Measurements from ENCODE around the gene GJA4.
A peak's percentile ranks its signal among the peaks of the same experiment; 100 is the strongest.

Gene GJA4

DNA sequence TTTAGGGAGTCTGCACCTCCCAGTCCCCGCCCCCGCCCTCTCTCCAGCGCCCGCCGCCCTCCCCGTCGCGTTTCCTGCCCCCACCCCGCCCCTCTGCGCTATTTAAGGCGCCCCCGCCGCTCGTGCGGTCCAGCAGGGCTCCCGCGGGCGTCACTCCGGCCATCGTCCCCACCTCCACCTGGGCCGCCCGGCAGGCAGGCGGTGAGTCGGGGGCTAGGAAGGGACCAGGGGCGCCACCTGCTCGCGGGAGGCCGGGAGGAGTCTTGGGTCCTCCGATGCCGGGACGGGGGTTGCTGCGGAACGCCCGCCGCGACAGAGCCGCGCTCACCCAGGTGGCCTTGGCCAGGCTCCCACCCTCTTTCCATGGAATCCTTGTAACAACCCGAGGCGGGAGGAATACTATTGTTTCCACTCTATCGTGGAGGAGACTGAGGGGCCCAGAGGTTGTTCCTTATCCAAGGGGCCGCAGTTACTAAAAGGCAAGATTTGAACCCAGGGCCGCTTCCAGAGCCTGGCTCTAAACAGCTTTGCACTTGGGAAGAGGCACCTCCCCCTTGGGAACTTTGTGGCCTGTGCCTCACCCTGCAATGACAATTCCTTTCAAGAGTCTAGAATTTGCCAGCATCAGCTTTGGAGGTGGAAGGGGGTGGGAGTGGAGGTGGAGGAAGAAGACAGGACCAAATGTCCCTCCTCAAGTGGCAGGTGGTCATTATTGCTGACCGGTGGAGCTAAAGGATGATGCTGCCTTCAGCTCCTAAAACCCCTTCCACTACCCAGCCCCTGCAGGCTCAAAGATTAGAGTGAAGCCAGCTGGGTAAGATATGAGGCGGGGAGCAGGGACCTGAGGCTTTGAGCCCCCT is at the start of gene GJA4:
GJA4 (plus strand) TSS at position 132 of the 860 bp plus-strand sequence. CDS start 1,215 bp downstream, outside the sequence.
- H3K4me3 Mint-ChIP-seq, result peak within 1 kb of the TSS; percentile 17
- DNase-seq (ENCODE audit: low spot score in 2 of 2) (peak in 1 of 2 donors; percentile 43), ATAC-seq (no peak)
- peak within 1 kb of the TSS; percentile 37 for H3K27ac Mint-ChIP-seq
- H3K4me1 Mint-ChIP-seq, result peaks cover 14% of the 10 kb centered on the region
- no peaks in the 10 kb centered on the region for H3K9me3 Mint-ChIP-seq
- no peaks in the 10 kb centered on the region for H3K36me3 Mint-ChIP-seq

GRCh38 chr1:34743775-34744174 is 49.0 kb upstream of the GJA4 start:
- H3K9me3 Mint-ChIP-seq, result no peaks in the 10 kb centered on the region
- ATAC-seq (no peak), DNase-seq (ENCODE audit: low spot score in 2 of 2) (no peak)
- no peaks in the 10 kb centered on the region for H3K36me3 Mint-ChIP-seq
- no peak overlapping the region for H3K4me3 Mint-ChIP-seq
- no peaks in the 10 kb centered on the region for H3K4me1 Mint-ChIP-seq
- H3K27ac Mint-ChIP-seq, result no peak overlapping the region

DNA sequence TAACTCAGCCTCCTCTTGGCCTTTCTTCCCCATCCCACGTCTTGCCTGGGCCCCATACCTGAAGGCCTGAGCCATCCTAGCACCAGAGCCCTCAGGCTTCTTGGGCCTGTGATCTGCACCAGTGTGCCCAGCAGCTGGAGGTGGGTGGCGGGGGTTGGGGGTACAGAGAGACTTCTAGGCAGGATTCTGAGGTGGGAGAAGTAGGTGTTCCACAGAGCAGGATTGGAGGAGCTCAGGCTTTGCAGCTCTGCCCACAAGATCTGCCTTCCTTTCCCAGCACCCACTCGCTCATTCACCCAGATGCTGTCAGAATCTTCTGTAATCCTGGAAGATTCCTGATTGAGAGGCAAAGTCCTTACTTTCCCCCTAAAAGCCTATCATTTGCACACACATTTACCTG is 47.9 kb upstream of the GJA4 start:
- H3K4me3 Mint-ChIP-seq, result no peak overlapping the region
- DNase-seq (ENCODE audit: low spot score in 2 of 2) (no peak), ATAC-seq (no peak)
- H3K9me3 Mint-ChIP-seq, result no peaks in the 10 kb centered on the region
- no peaks in the 10 kb centered on the region for H3K4me1 Mint-ChIP-seq
- H3K27ac Mint-ChIP-seq, result no peak overlapping the region
- no peaks in the 10 kb centered on the region for H3K36me3 Mint-ChIP-seq

DNA sequence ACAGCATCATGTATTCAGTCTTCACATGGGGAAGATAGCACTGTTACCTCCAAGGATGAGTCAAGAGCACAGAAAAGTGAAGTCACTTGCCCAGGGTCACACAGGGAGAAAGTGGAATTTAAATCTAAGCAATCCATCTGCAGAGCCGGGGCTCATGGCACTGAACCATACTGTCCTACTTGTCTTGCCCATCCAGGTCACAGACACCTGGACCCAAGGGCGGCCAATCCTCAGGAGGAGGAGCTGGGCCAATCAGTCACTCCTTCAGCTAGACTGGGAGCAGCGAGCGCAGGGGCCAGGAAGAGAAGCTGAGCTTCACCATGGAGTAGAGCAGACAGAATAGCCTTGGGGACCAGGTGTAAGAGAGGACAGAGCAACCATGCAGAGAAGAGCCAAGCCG is 47.1 kb upstream of the GJA4 start:
- Mint-ChIP-seq H3K36me3 (no peaks in the 10 kb centered on the region), H3K4me3 (no peak overlapping the region), H3K27ac (no peak overlapping the region), H3K9me3 (no peaks in the 10 kb centered on the region), H3K4me1 (no peaks in the 10 kb centered on the region)
- DNase-seq (ENCODE audit: low spot score in 2 of 2) (no peak), ATAC-seq (no peak)

GRCh38 chr1:34746101-34746500 is 46.7 kb upstream of the GJA4 start:
- DNase-seq (ENCODE audit: low spot score in 2 of 2) (no peak), ATAC-seq (no peak)
- no peak overlapping the region for H3K4me3 Mint-ChIP-seq
- H3K4me1 Mint-ChIP-seq, result no peaks in the 10 kb centered on the region
- no peaks in the 10 kb centered on the region for H3K36me3 Mint-ChIP-seq
- H3K9me3 Mint-ChIP-seq, result no peaks in the 10 kb centered on the region
- no peak overlapping the region for H3K27ac Mint-ChIP-seq

DNA sequence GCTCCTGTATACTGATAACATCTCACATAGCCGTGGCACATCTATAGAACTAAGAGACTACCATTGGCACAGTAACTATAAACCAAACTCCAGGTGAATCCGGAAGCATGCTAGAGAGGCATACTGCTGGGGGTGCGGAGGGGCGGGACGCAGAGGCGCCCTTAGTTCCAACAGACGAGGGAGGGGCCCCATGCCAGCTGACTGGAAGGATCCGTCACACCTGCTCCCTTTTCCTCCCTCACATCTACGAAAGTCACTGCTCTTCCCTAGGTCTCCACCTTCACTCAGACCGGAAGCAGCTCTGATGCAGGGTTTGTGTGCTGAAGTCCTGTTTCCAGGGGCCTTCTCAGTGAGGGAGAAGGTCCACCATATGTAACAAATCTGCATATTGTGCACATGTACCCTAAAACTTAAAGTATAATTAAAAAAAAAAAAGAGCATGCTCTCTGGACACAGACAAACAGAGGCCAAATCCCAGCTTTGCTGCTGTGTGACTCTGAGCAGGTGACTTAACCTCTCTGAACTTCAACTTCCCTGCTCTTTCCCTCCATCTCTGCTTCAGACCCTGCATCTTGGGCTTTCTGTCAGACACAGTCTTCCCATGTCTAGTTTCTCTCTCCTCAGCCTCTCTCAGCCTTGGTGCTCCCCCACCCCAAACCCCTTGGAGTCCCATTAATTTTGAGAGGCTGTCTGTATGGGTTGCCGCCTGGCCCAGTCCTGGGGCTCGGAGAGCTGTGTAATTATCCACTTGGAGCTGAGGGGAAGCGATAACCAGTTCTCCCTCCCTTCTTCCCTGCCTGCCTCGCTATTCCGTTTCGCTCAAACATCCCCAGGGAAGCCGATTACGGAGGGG is 45.8 kb upstream of the GJA4 start:
- no peak overlapping the region for H3K27ac Mint-ChIP-seq
- no peaks in the 10 kb centered on the region for H3K36me3 Mint-ChIP-seq
- no peak for DNase-seq (ENCODE audit: low spot score in 2 of 2)
- ATAC-seq, result no peak
- H3K4me3 Mint-ChIP-seq, result no peak overlapping the region
- no peaks in the 10 kb centered on the region for H3K4me1 Mint-ChIP-seq
- H3K9me3 Mint-ChIP-seq, result no peaks in the 10 kb centered on the region

- H3K9me3 Mint-ChIP-seq, result no peaks in the 10 kb centered on the region
- no peak overlapping the region for H3K4me3 Mint-ChIP-seq
- no peak for DNase-seq (ENCODE audit: low spot score in 2 of 2)
- no peaks in the 10 kb centered on the region for H3K4me1 Mint-ChIP-seq
- no peaks in the 10 kb centered on the region for H3K36me3 Mint-ChIP-seq
- H3K27ac Mint-ChIP-seq, result no peak overlapping the region
- ATAC-seq, result no peak
These were observed 45.2 kb upstream of the GJA4 start for GRCh38 chr1:34747638-34747941.

GRCh38 chr1:34749992-34750391 is 42.8 kb upstream of the GJA4 start:
- no peak for ATAC-seq
- H3K36me3 Mint-ChIP-seq, result no peaks in the 10 kb centered on the region
- no peak overlapping the region for H3K4me3 Mint-ChIP-seq
- no peak for DNase-seq (ENCODE audit: low spot score in 2 of 2)
- no peak overlapping the region for H3K27ac Mint-ChIP-seq
- H3K9me3 Mint-ChIP-seq, result no peaks in the 10 kb centered on the region
- H3K4me1 Mint-ChIP-seq, result no peaks in the 10 kb centered on the region

DNA sequence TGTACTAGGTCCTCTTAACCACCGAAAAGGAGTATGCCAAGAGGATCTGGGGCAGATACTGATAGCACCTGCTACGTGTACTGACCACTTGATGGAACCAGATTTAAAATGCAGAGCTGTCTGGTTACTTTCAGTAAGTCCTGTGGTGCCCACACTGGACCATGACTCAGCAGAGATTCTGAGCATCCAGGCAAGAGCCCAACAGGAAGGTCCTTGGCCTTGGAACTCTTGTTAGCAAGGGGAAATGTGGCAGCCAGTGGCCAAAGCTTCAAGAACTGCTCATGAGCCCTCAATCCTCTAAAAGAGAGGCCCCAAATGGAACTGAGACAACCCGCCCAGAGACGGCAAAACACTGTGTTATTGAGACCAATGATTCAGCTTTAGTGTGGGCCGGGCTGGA is 42.2 kb upstream of the GJA4 start:
- DNase-seq (ENCODE audit: low spot score in 2 of 2), result no peak
- H3K4me1 Mint-ChIP-seq, result no peaks in the 10 kb centered on the region
- H3K4me3 Mint-ChIP-seq, result no peak overlapping the region
- no peak for ATAC-seq
- no peaks in the 10 kb centered on the region for H3K36me3 Mint-ChIP-seq
- H3K9me3 Mint-ChIP-seq, result no peaks in the 10 kb centered on the region
- H3K27ac Mint-ChIP-seq, result no peak overlapping the region

DNA sequence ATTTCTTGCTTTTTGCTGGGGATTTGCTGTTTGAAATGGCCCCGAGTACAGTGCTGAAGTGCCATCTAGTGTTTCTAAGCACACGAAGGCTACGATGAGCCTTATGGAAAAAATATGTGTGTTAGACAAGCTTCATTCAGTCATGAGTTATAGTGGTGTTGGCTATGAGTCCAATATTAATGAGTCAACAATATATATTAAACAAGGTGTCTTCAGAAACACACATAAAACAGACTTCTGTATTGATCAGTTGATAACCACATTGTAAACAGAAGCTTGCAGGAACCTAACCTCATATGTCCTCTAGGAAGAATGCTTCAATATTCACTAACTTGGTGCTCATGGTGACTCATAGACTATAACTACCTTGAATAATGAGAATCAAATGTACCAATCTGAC is 39.6 kb upstream of the GJA4 start:
- no peaks in the 10 kb centered on the region for H3K36me3 Mint-ChIP-seq

DNA sequence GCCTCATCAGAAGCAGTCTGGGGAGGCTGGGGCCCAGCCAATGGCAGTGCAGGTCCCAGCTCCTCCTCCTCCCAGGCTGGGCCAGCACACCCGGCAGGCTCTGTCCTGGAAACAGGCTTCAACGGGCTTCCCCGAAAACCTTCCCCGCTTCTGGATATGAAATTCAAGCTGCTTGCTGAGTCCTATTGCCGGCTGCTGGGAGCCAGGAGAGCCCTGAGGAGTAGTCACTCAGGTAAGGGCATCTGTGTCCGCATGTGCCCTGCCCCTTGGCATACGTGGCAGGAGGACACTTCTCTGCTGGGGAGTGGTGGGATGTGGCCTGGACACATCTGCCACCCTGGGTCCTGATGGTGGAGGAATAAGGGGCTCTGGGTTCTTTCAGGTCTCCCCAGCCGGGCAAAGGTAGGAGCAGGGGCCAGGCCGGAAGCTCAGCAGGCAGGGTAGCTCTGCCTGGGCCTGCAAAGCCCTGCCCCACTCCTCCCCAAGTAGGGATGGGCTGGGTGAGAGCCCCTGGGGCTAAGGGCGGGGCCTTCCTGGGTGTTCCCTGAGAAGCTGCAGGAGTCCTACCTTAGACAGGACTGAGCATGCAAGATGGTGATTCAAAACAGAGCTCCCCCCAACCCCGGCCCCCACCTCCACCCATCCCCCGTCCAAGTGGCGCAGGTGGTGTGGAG is 37.7 kb upstream of the GJA4 start, which contains the start of gene GJB5:
GJB5 (plus strand) TSS at position 84 of the 674 bp plus-strand sequence. CDS start 2,284 bp downstream, outside the sequence.
- ATAC-seq, result no peak
- DNase-seq (ENCODE audit: low spot score in 2 of 2), result no peak
- Mint-ChIP-seq H3K9me3 (no peaks in the 10 kb centered on the region), H3K4me3 (no peak within 1 kb of the TSS), H3K27ac (no peak within 1 kb of the TSS), H3K36me3 (no peaks in the 10 kb centered on the region), H3K4me1 (no peaks in the 10 kb centered on the region)

More for the DNA sequence above, 39.6 kb upstream of the GJA4 start:
- ATAC-seq (no peak), DNase-seq (ENCODE audit: low spot score in 2 of 2) (no peak)
- no peak overlapping the region for H3K27ac Mint-ChIP-seq
- H3K9me3 Mint-ChIP-seq, result no peaks in the 10 kb centered on the region
- no peak overlapping the region for H3K4me3 Mint-ChIP-seq
- H3K4me1 Mint-ChIP-seq, result no peaks in the 10 kb centered on the region

GRCh38 chr1:34755961-34756360 is 36.8 kb upstream of the GJA4 start:
- Mint-ChIP-seq H3K27ac (no peak overlapping the region), H3K36me3 (no peaks in the 10 kb centered on the region), H3K9me3 (no peaks in the 10 kb centered on the region), H3K4me3 (no peak overlapping the region), H3K4me1 (no peaks in the 10 kb centered on the region)
- DNase-seq (ENCODE audit: low spot score in 2 of 2) (no peak), ATAC-seq (no peak)

DNA sequence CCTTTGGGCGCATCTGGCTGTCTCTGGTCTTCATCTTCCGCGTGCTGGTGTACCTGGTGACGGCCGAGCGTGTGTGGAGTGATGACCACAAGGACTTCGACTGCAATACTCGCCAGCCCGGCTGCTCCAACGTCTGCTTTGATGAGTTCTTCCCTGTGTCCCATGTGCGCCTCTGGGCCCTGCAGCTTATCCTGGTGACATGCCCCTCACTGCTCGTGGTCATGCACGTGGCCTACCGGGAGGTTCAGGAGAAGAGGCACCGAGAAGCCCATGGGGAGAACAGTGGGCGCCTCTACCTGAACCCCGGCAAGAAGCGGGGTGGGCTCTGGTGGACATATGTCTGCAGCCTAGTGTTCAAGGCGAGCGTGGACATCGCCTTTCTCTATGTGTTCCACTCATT is 35.4 kb upstream of the GJA4 start:
- Mint-ChIP-seq H3K36me3 (no peaks in the 10 kb centered on the region), H3K27ac (no peak overlapping the region), H3K4me1 (no peaks in the 10 kb centered on the region), H3K9me3 (no peaks in the 10 kb centered on the region), H3K4me3 (no peak overlapping the region)
- DNase-seq (ENCODE audit: low spot score in 2 of 2) (no peak), ATAC-seq (no peak)

GRCh38 chr1:34758751-34759150 is 34.0 kb upstream of the GJA4 start:
- H3K36me3 Mint-ChIP-seq, result no peaks in the 10 kb centered on the region
- ATAC-seq (no peak), DNase-seq (ENCODE audit: low spot score in 2 of 2) (no peak)
- no peak overlapping the region for H3K4me3 Mint-ChIP-seq
- H3K27ac Mint-ChIP-seq, result no peak overlapping the region
- H3K4me1 Mint-ChIP-seq, result no peaks in the 10 kb centered on the region
- H3K9me3 Mint-ChIP-seq, result no peaks in the 10 kb centered on the region

- H3K4me1 Mint-ChIP-seq, result no peaks in the 10 kb centered on the region
- H3K36me3 Mint-ChIP-seq, result no peaks in the 10 kb centered on the region
- DNase-seq (ENCODE audit: low spot score in 2 of 2), result no peak
- no peak within 1 kb of the TSS for H3K27ac Mint-ChIP-seq
- no peak for ATAC-seq
- H3K9me3 Mint-ChIP-seq, result no peaks in the 10 kb centered on the region
- no peak within 1 kb of the TSS for H3K4me3 Mint-ChIP-seq
These were observed 33.1 kb upstream of the GJA4 start, which contains the start of gene GJB4 for GRCh38 chr1:34759503-34760357. Gene GJB4, plus strand, starts transcription at chr1:34759740. Its CDS starts 1,515 bp downstream, at chr1:34761255.
